Measurements from ENCODE around the gene OR1B1. TPM values are rescaled to one million over a fixed set of nuclear protein-coding genes. Genes with fewer than 3 reads are reported as not detected.

Gene OR1B1
- total and polyA plus RNA-seq, 2 of the 8 experiments (the other 6 are each of a cell fraction or from before 2014, with no cell fraction given): not detected

DNA sequence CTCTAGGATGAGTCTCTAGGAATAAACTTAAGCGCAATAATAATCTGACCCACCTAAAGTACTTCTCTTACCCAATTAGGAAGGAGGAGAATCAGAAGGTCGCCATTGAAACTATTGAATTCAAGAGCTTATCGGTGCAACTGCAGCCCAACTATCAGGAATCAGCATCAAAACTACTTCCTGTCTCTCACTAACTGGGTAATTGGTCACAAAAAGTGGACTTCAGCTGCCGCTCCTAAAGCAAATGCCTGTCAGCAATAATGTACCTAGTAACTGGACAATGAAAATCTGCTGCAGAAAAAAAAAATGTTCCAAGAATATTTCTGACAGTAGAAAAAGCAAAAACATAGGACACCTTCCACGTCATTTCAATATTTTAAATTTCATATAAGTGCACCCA lies 77.6 kb downstream of the OR1B1 start:
- Histone ChIP-seq H2BK15ac (ENCODE audit: low read length) (no peak overlapping the region), H4K8ac (ENCODE audit: extremely low read depth, insufficient read depth, low read length) (no peak overlapping the region), H3K14ac (ENCODE audit: insufficient read length) (no peak overlapping the region), H2AFZ (ENCODE audit: low read length) (no peak overlapping the region), H3K79me1 (ENCODE audit: low read depth, low read length) (no peaks in the 10 kb centered on the region), H3K56ac (replicated peaks; ENCODE audit: insufficient read length, low read depth, low read length) (no peak overlapping the region), H3K23me2 (ENCODE audit: low read depth, low read length) (no peaks in the 10 kb centered on the region), H4K20me1 (replicated peaks in 1 of 2; ENCODE audit: control insufficient read depth in 1 of 2, insufficient read depth in 2 of 2, low read length in 2 of 2) (no peaks in the 10 kb centered on the region), H3K4me1 (replicated peaks in 1 of 4; ENCODE audit: control insufficient read depth in 3 of 4, insufficient read depth in 4 of 4, low read length in 3 of 4) (no peaks in the 10 kb centered on the region), H2BK20ac (ENCODE audit: low read length) (no peak overlapping the region), H2BK120ac (replicated peaks; ENCODE audit: low read depth, low read length) (no peak overlapping the region), H2AK5ac (ENCODE audit: low read depth, low read length) (no peak overlapping the region), H3K4ac (replicated peaks; ENCODE audit: insufficient read length, low read depth, low read length) (no peak overlapping the region), H3K4me3 (ENCODE audit: extremely low read depth in 1 of 4, insufficient read depth in 2 of 4, low read depth in 3 of 4, low read length in 4 of 4) (no peak overlapping the region), H3K18ac (ENCODE audit: extremely low read depth, low read length) (no peak overlapping the region), H3K79me2 (ENCODE audit: control insufficient read depth in 1 of 2, insufficient read depth in 2 of 2, low read length in 2 of 2) (no peaks in the 10 kb centered on the region), H3K23ac (ENCODE audit: insufficient read length) (no peak overlapping the region), H3K9me3 (ENCODE audit: insufficient read depth in 2 of 2, low read depth in 1 of 2, low read length in 1 of 2) (peaks cover 28 to 42% of the 10 kb centered on the region in 2 experiments), H3K36me3 (ENCODE audit: control insufficient read depth in 2 of 4, insufficient read depth in 4 of 4, low read length in 3 of 4) (no peaks in the 10 kb centered on the region), H3K27me3 (replicated peaks in 1 of 4; ENCODE audit: control insufficient read depth in 3 of 4, extremely low read depth in 1 of 4, insufficient read depth in 3 of 4, low read length in 3 of 4) (no peaks in the 10 kb centered on the region), H4K91ac (replicated peaks; ENCODE audit: insufficient read length, low read length) (no peak overlapping the region), H2BK12ac (ENCODE audit: low read depth, low read length) (no peak overlapping the region), H2BK5ac (ENCODE audit: low read depth, low read length) (no peak overlapping the region), H3K4me2 (ENCODE audit: insufficient read depth in 1 of 2, low read depth in 2 of 2, low read length in 2 of 2) (no peak overlapping the region), H3K27ac (ENCODE audit: low read depth, low read length) (no peak overlapping the region), H3K9ac (replicated peaks in 1 of 4; ENCODE audit: extremely low read depth in 1 of 4, low read depth in 3 of 4, low read length in 3 of 4) (no peak overlapping the region), H4K5ac (ENCODE audit: insufficient read length, low read depth, low read length) (no peak overlapping the region)
- DNase-seq (ENCODE audit: low read depth in 1 of 2, low spot score in 2 of 2): no peak
- WGBS, 2 experiments (ENCODE audit: extremely low coverage in 1 of 2, insufficient coverage in 1 of 2, insufficient read length in 1 of 2, insufficient replicate concordance in 2 of 2, low coverage in 1 of 2, low lambda C conversion rate in 2 of 2, missing lambda C conversion rate in 1 of 2): 64% methylated on average over 5 of the region's 5 CpGs; no CpG with 5 or more reads in 1 of the 2 experiments
- CTCF ChIA-PET (ENCODE audit: partially characterized antibody): no interaction called here
- FAIRE-seq: no peak
- POLR2A ChIA-PET (ENCODE audit: partially characterized antibody): no interaction called here
- no peak for TF ChIP-seq EP300 (IDR thresholded peaks at IDR 0.05; ENCODE audit: borderline replicate concordance in 1 of 2, low read depth in 2 of 2, low read length in 2 of 2)
- TF ChIP-seq CHD1 (IDR thresholded peaks at IDR 0.05; ENCODE audit: low read depth, low read length): no peak
- TF ChIP-seq, protein P1, sequence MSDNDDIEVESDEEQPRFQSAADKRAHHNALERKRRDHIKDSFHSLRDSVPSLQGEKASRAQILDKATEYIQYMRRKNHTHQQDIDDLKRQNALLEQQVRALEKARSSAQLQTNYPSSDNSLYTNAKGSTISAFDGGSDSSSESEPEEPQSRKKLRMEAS (IDR thresholded peaks at IDR 0.05): no peak
- TF ChIP-seq HDAC6 (IDR thresholded peaks at IDR 0.05; ENCODE audit: low read depth, low read length): no peak
- no peak for TF ChIP-seq TBP (IDR thresholded peaks at IDR 0.05; ENCODE audit: low read depth, low read length)
- no peak for TF ChIP-seq CBX8 (IDR thresholded peaks at IDR 0.05; ENCODE audit: borderline replicate concordance, low read depth, low read length)
- no peak for TF ChIP-seq SUZ12 (IDR thresholded peaks at IDR 0.05; ENCODE audit: low read length)
- TF ChIP-seq RNF2 (IDR thresholded peaks at IDR 0.05; ENCODE audit: borderline replicate concordance, low read depth, low read length, missing control alignments, poor library complexity, severe bottlenecking): no peak
- TF ChIP-seq TEAD4 (IDR thresholded peaks at IDR 0.05; ENCODE audit: low read depth, low read length): no peak
- TF ChIP-seq NANOG (IDR thresholded peaks at IDR 0.05; ENCODE audit: insufficient read depth, low read depth, low read length, poor library complexity, severe bottlenecking): no peak
- no peak for TF ChIP-seq SP4 (IDR thresholded peaks at IDR 0.05; ENCODE audit: low read length)
- no peak for TF ChIP-seq SIRT6 (IDR thresholded peaks at IDR 0.05; ENCODE audit: low read length)
- TF ChIP-seq SIN3A (conservative IDR thresholded peaks at IDR 0.05 in 1 of 2, IDR thresholded peaks at IDR 0.05 in 1 of 2; ENCODE audit: low read depth in 1 of 2, low read length in 2 of 2): no peak
- TF ChIP-seq ZNF274 (IDR thresholded peaks at IDR 0.05; ENCODE audit: borderline replicate concordance, extremely low read depth, low read length): no peak

Measured in H1 (cell line).